ENCODE results near the gene PRDM16. TPM values are rescaled to one million over a fixed set of nuclear protein-coding genes. Genes with fewer than 3 reads are reported as not detected.

PRDM16 gene
- total RNA-seq, 1 experiment from 2014 or later, result 5.3 TPM

DNA sequence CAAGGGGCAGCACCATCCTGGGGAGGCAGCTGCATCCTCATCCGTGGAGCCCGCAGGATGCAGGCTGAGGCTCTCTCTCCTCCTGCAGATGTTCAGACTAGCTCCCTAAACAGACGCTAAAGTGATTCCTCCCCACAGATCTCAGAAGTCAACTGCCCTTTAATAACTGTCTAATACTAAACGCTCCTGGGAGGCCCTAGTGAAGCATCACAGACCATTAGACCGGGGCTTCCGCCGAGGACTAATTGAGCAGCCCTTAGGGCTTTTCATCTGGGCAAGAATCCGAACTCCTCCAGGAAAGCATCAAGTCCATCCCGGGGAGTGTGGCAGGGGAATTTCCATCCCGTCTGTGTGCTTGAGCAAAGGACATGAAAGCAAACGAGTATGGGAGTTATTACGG, 40.4 kb downstream of the PRDM16 start:
- intact Hi-C loops (cut with micrococcal nuclease; ENCODE audit: unreplicated experiment), result no loop called here

DNA sequence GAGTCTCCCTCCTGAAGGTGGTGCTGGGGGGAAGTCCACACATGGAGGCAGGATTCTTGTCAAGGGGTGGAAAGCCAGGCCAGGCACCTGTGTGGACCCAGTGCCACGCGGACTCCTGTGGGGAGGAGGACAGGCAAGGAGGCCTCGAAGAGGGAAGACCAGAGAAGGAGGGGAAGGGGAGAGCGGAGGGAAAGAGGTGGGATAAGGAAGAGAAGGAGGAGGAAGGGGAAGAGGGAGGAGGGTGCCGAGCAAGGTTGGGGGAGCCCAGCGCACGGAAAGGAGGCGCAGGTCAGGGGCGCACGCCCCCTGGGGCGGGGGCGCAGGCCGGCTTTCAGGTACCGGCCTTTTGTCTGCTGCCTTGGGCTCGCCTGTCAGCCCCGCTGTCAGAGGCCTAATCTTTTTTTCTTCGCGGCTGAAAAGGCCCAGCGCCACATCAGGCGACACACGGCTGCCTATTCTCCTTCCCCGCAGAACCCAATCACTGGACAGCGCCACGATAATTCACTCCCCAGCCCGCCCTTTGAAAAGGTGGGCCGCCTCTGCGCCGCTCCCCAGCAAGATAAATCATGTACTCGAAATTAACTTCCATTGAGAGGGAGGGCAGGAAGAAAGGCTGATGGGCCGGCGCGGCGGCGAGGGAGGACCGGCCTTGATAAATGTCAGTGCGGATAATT, 42.5 kb downstream of the PRDM16 start:
- no peaks in the 10 kb centered on the region for H3K36me3 ChIP-seq (ENCODE audit: control insufficient read depth, insufficient read depth, low read length)
- Mint-ChIP-seq H3K4me3 (ENCODE audit: unreplicated experiment) (no peak overlapping the region), H3K27me3 (ENCODE audit: insufficient read depth, unreplicated experiment) (no peaks in the 10 kb centered on the region), H3K4me1 (ENCODE audit: low read depth, unreplicated experiment) (no peaks in the 10 kb centered on the region), H3K27ac (ENCODE audit: unreplicated experiment) (no peak overlapping the region), H3K9me3 (ENCODE audit: unreplicated experiment) (no peaks in the 10 kb centered on the region), H3K36me3 (ENCODE audit: insufficient read depth, unreplicated experiment) (no peaks in the 10 kb centered on the region)
- no peak overlapping the region for H3K4me3 ChIP-seq (ENCODE audit: low read depth, low read length)
- intact Hi-C loops (cut with micrococcal nuclease; ENCODE audit: unreplicated experiment), result no loop called here
- ChIA-PET CTCF (no interaction called here), POLR2A (no interaction called here)
- TF ChIP-seq, protein P1, sequence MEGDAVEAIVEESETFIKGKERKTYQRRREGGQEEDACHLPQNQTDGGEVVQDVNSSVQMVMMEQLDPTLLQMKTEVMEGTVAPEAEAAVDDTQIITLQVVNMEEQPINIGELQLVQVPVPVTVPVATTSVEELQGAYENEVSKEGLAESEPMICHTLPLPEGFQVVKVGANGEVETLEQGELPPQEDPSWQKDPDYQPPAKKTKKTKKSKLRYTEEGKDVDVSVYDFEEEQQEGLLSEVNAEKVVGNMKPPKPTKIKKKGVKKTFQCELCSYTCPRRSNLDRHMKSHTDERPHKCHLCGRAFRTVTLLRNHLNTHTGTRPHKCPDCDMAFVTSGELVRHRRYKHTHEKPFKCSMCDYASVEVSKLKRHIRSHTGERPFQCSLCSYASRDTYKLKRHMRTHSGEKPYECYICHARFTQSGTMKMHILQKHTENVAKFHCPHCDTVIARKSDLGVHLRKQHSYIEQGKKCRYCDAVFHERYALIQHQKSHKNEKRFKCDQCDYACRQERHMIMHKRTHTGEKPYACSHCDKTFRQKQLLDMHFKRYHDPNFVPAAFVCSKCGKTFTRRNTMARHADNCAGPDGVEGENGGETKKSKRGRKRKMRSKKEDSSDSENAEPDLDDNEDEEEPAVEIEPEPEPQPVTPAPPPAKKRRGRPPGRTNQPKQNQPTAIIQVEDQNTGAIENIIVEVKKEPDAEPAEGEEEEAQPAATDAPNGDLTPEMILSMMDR (IDR thresholded peaks at IDR 0.05; ENCODE audit: insufficient read depth in 1 of 2, low read depth in 1 of 2, low read length in 1 of 2, severe bottlenecking in 1 of 2, unreplicated experiment in 1 of 2), result no peak
- H3K27me3 ChIP-seq (replicated peaks; ENCODE audit: control insufficient read depth, insufficient read depth, low read length), result no peaks in the 10 kb centered on the region
- H3K9me3 ChIP-seq, result no peaks in the 10 kb centered on the region
- no peaks in the 10 kb centered on the region for H3K4me1 ChIP-seq
- no TSS peak for BruUV-seq (replicated peaks)
- no peak for DNase-seq

More for the DNA sequence above, 40.4 kb downstream of the PRDM16 start:
- Mint-ChIP-seq H3K36me3 (ENCODE audit: insufficient read depth, unreplicated experiment) (no peaks in the 10 kb centered on the region), H3K4me3 (ENCODE audit: unreplicated experiment) (no peak overlapping the region), H3K9me3 (ENCODE audit: unreplicated experiment) (no peaks in the 10 kb centered on the region), H3K27ac (ENCODE audit: unreplicated experiment) (no peak overlapping the region), H3K27me3 (ENCODE audit: insufficient read depth, unreplicated experiment) (no peaks in the 10 kb centered on the region), H3K4me1 (ENCODE audit: low read depth, unreplicated experiment) (no peaks in the 10 kb centered on the region)
- BruUV-seq (replicated peaks), result no TSS peak
- no peak for DNase-seq
- ChIA-PET CTCF (interaction anchor here (0.6 kb wide), 1 partner anchor 316 kb away, joined by 3 read pairs; no protein-coding TSS in a partner anchor), POLR2A (no interaction called here)
- TF ChIP-seq, protein P1 (IDR thresholded peaks at IDR 0.05; ENCODE audit: insufficient read depth in 1 of 2, low read depth in 1 of 2, low read length in 1 of 2, severe bottlenecking in 1 of 2, unreplicated experiment in 1 of 2), result no peak
- H3K4me1 ChIP-seq, result peaks cover 8% of the 10 kb centered on the region
- H3K4me3 ChIP-seq (ENCODE audit: low read depth, low read length), result no peak overlapping the region
- no peaks in the 10 kb centered on the region for H3K27me3 ChIP-seq (replicated peaks; ENCODE audit: control insufficient read depth, insufficient read depth, low read length)
- H3K9me3 ChIP-seq, result no peaks in the 10 kb centered on the region
- H3K36me3 ChIP-seq (ENCODE audit: control insufficient read depth, insufficient read depth, low read length), result no peaks in the 10 kb centered on the region

DNA sequence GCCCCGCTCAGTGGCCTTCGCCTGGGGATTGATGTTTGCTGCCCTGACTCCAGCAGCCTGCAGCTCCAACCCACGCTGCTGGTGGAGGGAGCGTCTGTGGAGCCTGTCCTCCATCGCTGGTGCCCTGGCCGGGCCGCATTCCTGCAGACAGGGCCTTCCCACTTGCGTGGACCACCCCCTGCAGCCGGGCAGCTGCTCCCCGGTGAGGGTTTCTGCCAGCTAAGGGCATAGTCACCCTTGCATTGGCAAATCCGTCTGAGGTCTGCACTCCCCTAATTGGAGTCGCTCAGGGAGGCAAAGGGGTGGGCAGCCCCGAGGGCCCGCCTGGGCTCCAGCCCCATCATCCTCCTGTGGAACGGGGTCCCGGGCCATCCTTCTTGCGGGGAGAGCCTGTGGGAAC, 43.5 kb downstream of the PRDM16 start:
- Histone ChIP-seq H3K9me3 (no peaks in the 10 kb centered on the region), H3K27me3 (replicated peaks; ENCODE audit: control insufficient read depth, insufficient read depth, low read length) (no peaks in the 10 kb centered on the region), H3K4me3 (ENCODE audit: low read depth, low read length) (no peak overlapping the region), H3K4me1 (no peaks in the 10 kb centered on the region), H3K36me3 (ENCODE audit: control insufficient read depth, insufficient read depth, low read length) (no peaks in the 10 kb centered on the region)
- BruUV-seq (replicated peaks), result no TSS peak
- H3K27ac Mint-ChIP-seq (ENCODE audit: unreplicated experiment), result no peak overlapping the region
- no peaks in the 10 kb centered on the region for H3K27me3 Mint-ChIP-seq (ENCODE audit: insufficient read depth, unreplicated experiment)
- H3K9me3 Mint-ChIP-seq (ENCODE audit: unreplicated experiment), result no peaks in the 10 kb centered on the region
- intact Hi-C loops (cut with micrococcal nuclease; ENCODE audit: unreplicated experiment), result no loop called here
- no peaks in the 10 kb centered on the region for H3K36me3 Mint-ChIP-seq (ENCODE audit: insufficient read depth, unreplicated experiment)
- TF ChIP-seq, protein P1 (IDR thresholded peaks at IDR 0.05; ENCODE audit: insufficient read depth in 1 of 2, low read depth in 1 of 2, low read length in 1 of 2, severe bottlenecking in 1 of 2, unreplicated experiment in 1 of 2), result no peak
- H3K4me3 Mint-ChIP-seq (ENCODE audit: unreplicated experiment), result no peak overlapping the region
- H3K4me1 Mint-ChIP-seq (ENCODE audit: low read depth, unreplicated experiment), result no peaks in the 10 kb centered on the region
- ChIA-PET POLR2A (no interaction called here), CTCF (no interaction called here)
- no peak for DNase-seq
